ENCODE data around the gene MEF2C.

GRCh38 chr5:88769165-88769564 is 113.8 kb downstream of the MEF2C start:
- no peak for TF ChIP-seq CTCF (IDR thresholded peaks at IDR 0.05)
- no peak for TF ChIP-seq TCF7L2 (IDR thresholded peaks at IDR 0.05; ENCODE audit: low read depth, low read length)
- no peak for TF ChIP-seq REST (IDR thresholded peaks at IDR 0.05; ENCODE audit: insufficient read depth in 1 of 2, low read depth in 2 of 2, low read length in 1 of 2)
- TF ChIP-seq POLR2AphosphoS5 (IDR thresholded peaks at IDR 0.05; ENCODE audit: low read depth, low read length) = no peak
- no peak for TF ChIP-seq SIN3A (IDR thresholded peaks at IDR 0.05; ENCODE audit: borderline replicate concordance, insufficient read depth, low read depth, low read length)
